Lung (tissue), 12 donors: ENCODE results near the gene NDUFAF7. TPM values are rescaled to one million over a fixed set of nuclear protein-coding genes. Genes with fewer than 3 reads are reported as not detected.

ENCODE experiments used
- ATAC-seq: fragments of 200-7000 bp; cut with Tn5 transposase; one replicate; pipeline ENCODE4 v1.9.1; 2020; ENCODE audit warnings: moderate number of reproducible peaks; ENCODE audit not compliant: insufficient read depth, low FRiP score
- DNase-seq, 3 donors: peaks; one replicate each; pipeline ENCODE4 v3.0.0-alpha.2; 2013 to 2017
- H3K27ac ChIP-seq, 2 donors: one replicate each; pipeline ENCODE4 v1.5.1; 2013; ENCODE audit warnings: mild to moderate bottlenecking in 2 of 2, moderate library complexity in 2 of 2, control low read depth in 1 of 2, inconsistent platforms in 1 of 2, low read depth in 1 of 2, low read length in 1 of 2
- H3K27me3 ChIP-seq, 3 donors: one replicate each; pipeline ENCODE4 v1.5.1; 2013; ENCODE audit warnings: low read length in 2 of 3; ENCODE audit not compliant: control insufficient read depth in 3 of 3, insufficient read depth in 3 of 3
- H3K36me3 ChIP-seq, 4 donors: one replicate each; pipeline ENCODE4 v1.5.1; 2013; ENCODE audit warnings: low read length in 4 of 4, mild to moderate bottlenecking in 1 of 4, moderate library complexity in 1 of 4; ENCODE audit not compliant: control insufficient read depth in 4 of 4, insufficient read depth in 4 of 4
- H3K4me1 ChIP-seq, 5 donors: one replicate each; pipeline ENCODE4 v1.5.1; 2013; ENCODE audit warnings: low read length in 5 of 5, mild to moderate bottlenecking in 2 of 5, moderate library complexity in 1 of 5; ENCODE audit not compliant: control insufficient read depth in 5 of 5, insufficient read depth in 5 of 5
- H3K4me3 ChIP-seq: one replicate; pipeline ENCODE4 v1.5.1; 2013; ENCODE audit warnings: mild to moderate bottlenecking, control low read depth, moderate library complexity
- H3K9ac ChIP-seq, 2 donors: one replicate each; pipeline ENCODE4 v1.5.1; 2013; ENCODE audit warnings: low read length in 2 of 2, control low read depth in 1 of 2; ENCODE audit not compliant: insufficient read depth in 1 of 2
- H3K9me3 ChIP-seq, 4 donors: one replicate each; pipeline ENCODE4 v1.5.1; 2013; ENCODE audit warnings: low read length in 3 of 4, mild to moderate bottlenecking in 1 of 4, moderate library complexity in 1 of 4; ENCODE audit not compliant: control insufficient read depth in 4 of 4, insufficient read depth in 3 of 4
- CTCF ChIP-seq: IDR thresholded peaks from 2 replicates; pipeline ENCODE4 v1.5.1; 2012; ENCODE audit warnings: mild to moderate bottlenecking; ENCODE audit errors: control extremely low read depth, extremely low read depth
- WGBS, 2 donors: extraction: QIAGEN DNeasy Blood & Tissue Kit; methylation state at CpG; one replicate each; pipeline ENCODE4 v1.1.7; 2013; 5-methylcytosine and 5-hydroxymethylcytosine counted together
- polyA plus RNA-seq, 2 donors: library from polyadenylated mRNA; stranded (reverse); fragments of 200-250 nt; gene quantifications; one replicate each; pipeline ENCODE4 v1.2.1, GENCODE V29; 2013
- total RNA-seq, 2 donors: library from RNA; depleted of rRNA in 1 of 2; stranded (reverse); fragments of >200 nt in 1 of 2; gene quantifications; one replicate each; pipeline ENCODE4 v1.2.1, GENCODE V29; 2014 to 2021
- donor health status: control.
- donor health status: control.
- donor health status: Bipolar disorder and iron deficiency.
- donor health status: healthy.
- donor health status: DM: yes; HTN: yes; CAD: no.

Gene NDUFAF7
- total and polyA plus RNA-seq, 4 donors = 9.2 to 25.3 (median 14.7) TPM

- no peak for DNase-seq
- peaks cover 9 to 25% (median 21%) of the 10 kb centered on the region in 4 donors for H3K36me3 ChIP-seq
- H3K9ac ChIP-seq = no peak overlapping the region
- H3K27me3 ChIP-seq = no peaks in the 10 kb centered on the region
- no peak for ATAC-seq
- WGBS, 2 donors = 97 to 98% methylated on average over 4 of the region's 4 CpGs
- H3K4me1 ChIP-seq = peaks cover 3 to 23% (median 9%) of the 10 kb centered on the region in 5 donors
- H3K9me3 ChIP-seq = no peaks in the 10 kb centered on the region
- TF ChIP-seq CTCF = no peak
- H3K27ac ChIP-seq = no peak overlapping the region
- no peak overlapping the region for H3K4me3 ChIP-seq
These were observed 4.6 kb upstream of the NDUFAF7 start for GRCh38 chr2:37226863-37227262.

- ATAC-seq (no peak), DNase-seq (no peak)
- Histone ChIP-seq H3K4me1 (peaks cover 6 to 34% (median 19%) of the 10 kb centered on the region in 5 donors), H3K9ac (no peak overlapping the region), H3K9me3 (no peaks in the 10 kb centered on the region), H3K36me3 (peaks cover 8 to 18% (median 15%) of the 10 kb centered on the region in 4 donors), H3K4me3 (no peak overlapping the region), H3K27me3 (no peaks in the 10 kb centered on the region), H3K27ac (no peak overlapping the region)
- 96 to 98% methylated on average over 3 of the region's 3 CpGs for WGBS, 2 donors
- no peak for TF ChIP-seq CTCF
These were observed 2.7 kb upstream of the NDUFAF7 start for GRCh38 chr2:37228788-37229187.

GRCh38 chr2:37230581-37230980, 877 bp upstream of the NDUFAF7 start:
- peaks cover 6 to 30% (median 19%) of the 10 kb centered on the region in 5 donors for H3K4me1 ChIP-seq
- no peak for ATAC-seq

More at GRCh38 chr2:37230581-37230980, 877 bp upstream of the NDUFAF7 start:
- Histone ChIP-seq H3K4me3 (peak overlapping the region; percentile 84), H3K36me3 (peaks cover 11 to 18% (median 13%) of the 10 kb centered on the region in 4 donors), H3K9me3 (no peaks in the 10 kb centered on the region), H3K9ac (peak overlapping the region; percentile 94 to 96), H3K27ac (peak overlapping the region; percentile 94 to 96), H3K27me3 (no peaks in the 10 kb centered on the region)
- TF ChIP-seq CTCF = no peak
- WGBS, 2 donors = 1 to 3% methylated on average over 8 of the region's 8 CpGs
- DNase-seq = peak in 2 of 3 donors; percentile 24 to 41
